Small intestine (tissue), 7 donors: ENCODE results near the gene CUTA. TPM values are rescaled to one million over a fixed set of nuclear protein-coding genes. Genes with fewer than 3 reads are reported as not detected.
"Not testable (repeated sequence)": the region's sequence is repeated elsewhere in the genome, so short reads cannot be mapped to it uniquely, and the experiment has no call there.

ENCODE experiments used
- DNase-seq, 2 donors: peaks; one replicate each; pipeline versions ENCODE4 v3.0.0 to v3.0.0-alpha.2; 2013
- FAIRE-seq: peaks from 2 replicates; lab custom pipeline; 2012; peaks lifted over from hg19 to GRCh38; lab: Jason Lieb, UNC
- H3K27ac ChIP-seq, 3 donors: one replicate each; pipeline ENCODE4 v1.5.1; 2013; ENCODE audit warnings: low read length in 2 of 3, mild to moderate bottlenecking in 2 of 3, control low read depth in 1 of 3, inconsistent platforms in 1 of 3, low read depth in 1 of 3, moderate library complexity in 1 of 3
- H3K27me3 ChIP-seq, 3 donors: one replicate each; pipeline ENCODE4 v1.6.1; 2013; ENCODE audit warnings: low read length in 3 of 3, inconsistent platforms in 1 of 3; ENCODE audit not compliant: control insufficient read depth in 3 of 3, insufficient read depth in 3 of 3
- H3K36me3 ChIP-seq, 3 donors: one replicate each; pipeline ENCODE4 v1.6.1; 2013; ENCODE audit warnings: low read length in 3 of 3, inconsistent platforms in 1 of 3, low read depth in 1 of 3, mild to moderate bottlenecking in 1 of 3, moderate library complexity in 1 of 3; ENCODE audit not compliant: control insufficient read depth in 3 of 3, insufficient read depth in 2 of 3
- H3K4me1 ChIP-seq, 3 donors: one replicate each; pipeline ENCODE4 v1.6.1; 2013; ENCODE audit warnings: low read length in 2 of 3, inconsistent platforms in 1 of 3, low read depth in 1 of 3, mild to moderate bottlenecking in 1 of 3, moderate library complexity in 1 of 3; ENCODE audit not compliant: control insufficient read depth in 3 of 3, insufficient read depth in 2 of 3
- H3K4me3 ChIP-seq, 3 donors: one replicate each; pipeline ENCODE4 v1.5.1; 2013; ENCODE audit warnings: low read length in 3 of 3, control low read depth in 1 of 3, inconsistent platforms in 1 of 3, low read depth in 1 of 3, mild to moderate bottlenecking in 1 of 3, moderate library complexity in 1 of 3
- H3K9me3 ChIP-seq, 2 donors: one replicate each; pipeline ENCODE4 v1.6.1; 2013; ENCODE audit warnings: low read depth in 1 of 2, low read length in 1 of 2; ENCODE audit not compliant: control insufficient read depth in 2 of 2, insufficient read depth in 1 of 2
- WGBS, 3 donors: extraction: QIAGEN DNeasy Blood & Tissue Kit; methylation state at CpG; one replicate each; pipeline ENCODE4 v1.1.7; 2013; 5-methylcytosine and 5-hydroxymethylcytosine counted together
- polyA plus RNA-seq, 4 donors: library from polyadenylated mRNA; stranded (reverse) in 3 of 4; unstranded in 1 of 4; fragments of 200-250 nt in 3 of 4; fragments of 120-200 nt in 1 of 4; gene quantifications; one replicate each; pipeline versions ENCODE4 v1.2.1 to v1.2.3, GENCODE V29; 2013
- donor health status: healthy with polysubstance abuse.
- donor health status: control.
- donor health status: control.
- donor health status: Bipolar disorder and iron deficiency.
- donor health status: healthy.

CUTA gene
- polyA plus RNA-seq, 4 donors: 129 to 255 (median 200) TPM

DNA sequence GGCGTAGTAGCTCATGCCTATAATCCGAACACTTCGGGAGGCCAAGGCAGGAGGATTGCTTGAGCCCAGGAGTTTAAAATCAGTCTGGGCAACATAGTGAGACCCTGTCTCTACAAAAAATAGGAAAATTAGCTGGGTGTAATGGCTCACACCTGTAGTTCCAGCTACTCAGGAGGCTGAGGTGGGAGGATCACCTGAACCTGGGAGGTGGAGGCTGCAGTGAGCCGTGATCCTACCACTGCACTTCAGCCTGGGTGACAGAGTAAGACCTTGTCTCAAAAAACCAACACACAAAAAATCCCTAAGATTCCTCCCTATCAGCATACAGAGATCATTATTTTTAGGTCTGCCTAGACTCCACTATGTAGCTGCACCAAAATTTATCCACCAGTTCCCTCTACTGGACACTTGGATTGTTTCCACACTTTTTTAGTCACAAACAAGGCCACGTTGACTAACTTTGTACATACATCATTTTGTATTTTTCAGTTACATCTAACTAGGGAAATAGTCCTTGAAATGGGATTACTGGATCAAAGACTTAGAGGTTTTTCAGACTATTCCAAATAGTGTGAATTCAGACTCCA lies 10.7 kb downstream of the CUTA start:
- Histone ChIP-seq H3K27ac (no peak overlapping the region), H3K36me3 (peaks cover 0 to 35% (median 0%) of the 10 kb centered on the region in 3 donors), H3K27me3 (no peaks in the 10 kb centered on the region), H3K4me1 (peaks cover 0 to 15% (median 3%) of the 10 kb centered on the region in 3 donors), H3K9me3 (no peaks in the 10 kb centered on the region), H3K4me3 (no peak overlapping the region)
- 81 to 89% (median 85%) methylated on average over 5 of the region's 5 CpGs for WGBS, 3 donors
- DNase-seq (no peak), FAIRE-seq (no peak)

DNA sequence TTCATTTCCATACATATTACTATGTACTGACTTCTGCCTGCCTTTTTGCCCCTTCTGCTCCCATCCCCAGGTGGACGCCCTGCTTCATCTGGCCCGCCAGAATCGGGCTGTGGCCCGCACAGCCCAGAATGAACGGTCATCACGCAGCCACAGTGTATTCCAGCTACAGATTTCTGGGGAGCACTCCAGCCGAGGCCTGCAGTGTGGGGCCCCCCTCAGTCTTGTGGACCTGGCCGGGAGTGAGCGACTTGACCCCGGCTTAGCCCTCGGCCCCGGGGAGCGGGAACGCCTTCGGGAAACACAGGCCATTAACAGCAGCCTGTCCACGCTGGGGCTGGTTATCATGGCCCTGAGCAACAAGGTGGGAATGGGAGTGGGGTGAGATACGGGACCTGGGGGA lies 11.8 kb downstream of the CUTA start:
- no peaks in the 10 kb centered on the region for H3K9me3 ChIP-seq
- H3K4me3 ChIP-seq: no peak overlapping the region
- peaks cover 0 to 32% (median 0%) of the 10 kb centered on the region in 3 donors for H3K36me3 ChIP-seq
- H3K27me3 ChIP-seq: no peaks in the 10 kb centered on the region
- no peak for FAIRE-seq
- no peak for DNase-seq
- WGBS, 3 donors: 95 to 98% (median 97%) methylated on average over 17 of the region's 17 CpGs
- peaks cover 0 to 10% (median 0%) of the 10 kb centered on the region in 3 donors for H3K4me1 ChIP-seq
- H3K27ac ChIP-seq: no peak overlapping the region

DNA sequence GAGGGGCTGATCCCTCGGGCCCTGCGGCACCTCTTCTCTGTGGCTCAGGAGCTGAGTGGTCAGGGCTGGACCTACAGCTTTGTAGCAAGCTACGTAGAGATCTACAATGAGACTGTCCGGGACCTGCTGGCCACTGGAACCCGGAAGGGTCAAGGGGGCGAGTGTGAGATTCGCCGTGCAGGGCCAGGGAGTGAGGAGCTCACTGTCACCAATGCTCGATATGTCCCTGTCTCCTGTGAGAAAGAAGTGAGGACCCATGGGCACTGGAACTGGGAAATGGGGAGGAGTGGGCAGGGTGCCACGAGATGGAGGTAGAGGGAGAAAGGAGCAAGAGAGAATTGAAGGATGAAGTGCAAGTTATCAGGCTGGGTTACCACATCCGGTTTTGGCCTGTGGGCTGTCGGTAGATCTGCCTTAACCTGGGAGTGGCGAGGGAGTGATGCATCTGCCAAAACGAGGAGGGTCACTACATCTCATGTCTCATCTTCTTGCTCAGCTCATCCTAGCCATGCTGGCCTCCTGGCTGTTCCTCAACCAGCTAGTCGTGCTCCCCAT lies 12.4 kb downstream of the CUTA start:
- 90 to 93% (median 91%) methylated on average over 15 of the region's 15 CpGs for WGBS, 3 donors
- Histone ChIP-seq H3K27ac (no peak overlapping the region), H3K27me3 (no peaks in the 10 kb centered on the region), H3K36me3 (peaks cover 0 to 34% (median 0%) of the 10 kb centered on the region in 3 donors), H3K4me3 (no peak overlapping the region), H3K4me1 (peaks cover 0 to 10% (median 0%) of the 10 kb centered on the region in 3 donors), H3K9me3 (no peaks in the 10 kb centered on the region)
- FAIRE-seq (no peak), DNase-seq (no peak)

DNA sequence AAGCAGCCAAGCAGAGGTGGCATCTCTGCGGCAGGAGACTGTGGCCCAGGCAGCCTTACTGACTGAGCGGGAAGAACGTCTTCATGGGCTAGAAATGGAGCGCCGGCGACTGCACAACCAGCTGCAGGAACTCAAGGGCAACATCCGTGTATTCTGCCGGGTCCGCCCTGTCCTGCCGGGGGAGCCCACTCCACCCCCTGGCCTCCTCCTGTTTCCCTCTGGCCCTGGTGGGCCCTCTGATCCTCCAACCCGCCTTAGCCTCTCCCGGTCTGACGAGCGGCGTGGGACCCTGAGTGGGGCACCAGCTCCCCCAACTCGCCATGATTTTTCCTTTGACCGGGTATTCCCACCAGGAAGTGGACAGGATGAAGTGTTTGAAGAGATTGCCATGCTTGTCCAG lies 13.0 kb downstream of the CUTA start:
- peaks cover 0 to 9% (median 0%) of the 10 kb centered on the region in 3 donors for H3K4me1 ChIP-seq
- H3K27me3 ChIP-seq: no peaks in the 10 kb centered on the region
- FAIRE-seq: no peak
- no peak for DNase-seq
- peaks cover 0 to 34% (median 0%) of the 10 kb centered on the region in 3 donors for H3K36me3 ChIP-seq
- H3K9me3 ChIP-seq: no peaks in the 10 kb centered on the region
- H3K4me3 ChIP-seq: no peak overlapping the region
- H3K27ac ChIP-seq: no peak overlapping the region
- 94 to 95% (median 95%) methylated on average over 17 of the region's 17 CpGs for WGBS, 3 donors

DNA sequence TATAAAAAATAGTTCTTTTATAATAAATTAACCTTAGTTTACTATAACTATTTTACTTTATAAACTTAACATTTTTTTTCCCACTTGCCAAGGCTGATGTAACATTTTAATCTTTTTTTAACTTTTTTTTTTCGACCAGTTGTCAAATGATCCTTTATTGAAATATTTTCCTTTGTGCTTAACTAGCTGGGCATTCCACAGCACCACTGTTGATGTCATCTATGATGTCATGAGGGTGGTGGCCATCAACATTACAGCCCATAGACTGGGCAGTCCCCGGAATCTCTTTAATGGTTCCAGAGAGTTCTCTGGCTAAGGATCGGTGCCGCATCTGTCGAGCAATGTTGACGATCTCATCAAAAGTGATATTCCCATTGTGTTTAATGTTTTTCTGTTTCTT lies 18.0 kb downstream of the CUTA start:
- H3K36me3 ChIP-seq: peaks cover 0 to 26% (median 0%) of the 10 kb centered on the region in 3 donors
- H3K27ac ChIP-seq, H3K4me3 ChIP-seq, DNase-seq, H3K9me3 ChIP-seq, H3K4me1 ChIP-seq, H3K27me3 ChIP-seq, FAIRE-seq: not testable (repeated sequence)
- WGBS, 3 donors: 95 to 98% (median 97%) methylated on average over 6 of the region's 6 CpGs

DNA sequence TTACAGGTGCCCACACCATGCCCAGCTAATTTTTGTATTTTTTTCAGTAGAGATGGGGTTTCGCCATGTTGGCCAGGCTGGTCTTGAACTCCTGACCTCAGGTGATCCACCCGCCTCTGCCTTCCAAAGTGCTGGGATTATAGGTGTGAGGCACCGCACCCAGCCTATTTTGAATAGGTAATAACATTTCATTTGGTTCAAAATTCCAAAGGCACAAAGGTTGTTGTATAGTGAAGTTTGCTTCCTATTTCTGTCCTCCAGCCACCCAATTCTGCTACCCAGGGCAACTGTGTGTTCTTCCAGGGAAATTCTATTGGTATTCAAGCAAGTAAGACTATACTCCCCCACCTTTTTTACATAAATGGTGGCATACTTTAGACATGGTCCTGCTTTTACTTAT lies 19.3 kb downstream of the CUTA start:
- peaks cover 0 to 18% (median 0%) of the 10 kb centered on the region in 3 donors for H3K36me3 ChIP-seq
- H3K4me3 ChIP-seq, DNase-seq, FAIRE-seq, H3K27me3 ChIP-seq, H3K9me3 ChIP-seq, H3K27ac ChIP-seq, H3K4me1 ChIP-seq: not testable (repeated sequence)
- 66 to 89% (median 83%) methylated on average over 3 of the region's 3 CpGs for WGBS, 3 donors

DNA sequence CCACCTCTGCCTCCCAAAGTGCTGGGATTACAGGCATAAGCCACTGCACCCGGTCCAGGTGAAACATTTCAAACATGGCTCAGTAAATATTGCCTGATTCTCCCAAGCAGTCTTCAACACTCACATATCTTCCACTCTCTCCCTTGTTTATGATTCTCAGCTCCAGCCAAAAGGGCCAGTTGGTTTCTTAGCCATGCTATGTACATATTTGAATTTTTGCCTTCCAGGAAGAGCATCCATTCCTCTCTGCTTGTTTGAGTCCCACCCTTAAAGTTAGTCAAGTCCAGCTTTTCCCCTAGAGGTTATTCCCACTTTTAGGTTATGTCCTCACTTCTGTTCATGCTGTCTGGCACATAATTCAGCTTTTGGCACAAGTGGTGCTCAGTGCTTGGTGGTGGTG lies 20.4 kb downstream of the CUTA start:
- 80 to 88% (median 82%) methylated on average over 1 of the region's 1 CpG for WGBS, 3 donors
- no peak for DNase-seq
- no peak for FAIRE-seq
- Histone ChIP-seq H3K27me3 (no peaks in the 10 kb centered on the region), H3K4me3 (no peak overlapping the region), H3K4me1 (peaks cover 0 to 6% (median 5%) of the 10 kb centered on the region in 3 donors), H3K27ac (no peak overlapping the region), H3K36me3 (peaks cover 0 to 13% (median 0%) of the 10 kb centered on the region in 3 donors), H3K9me3 (no peaks in the 10 kb centered on the region)

DNA sequence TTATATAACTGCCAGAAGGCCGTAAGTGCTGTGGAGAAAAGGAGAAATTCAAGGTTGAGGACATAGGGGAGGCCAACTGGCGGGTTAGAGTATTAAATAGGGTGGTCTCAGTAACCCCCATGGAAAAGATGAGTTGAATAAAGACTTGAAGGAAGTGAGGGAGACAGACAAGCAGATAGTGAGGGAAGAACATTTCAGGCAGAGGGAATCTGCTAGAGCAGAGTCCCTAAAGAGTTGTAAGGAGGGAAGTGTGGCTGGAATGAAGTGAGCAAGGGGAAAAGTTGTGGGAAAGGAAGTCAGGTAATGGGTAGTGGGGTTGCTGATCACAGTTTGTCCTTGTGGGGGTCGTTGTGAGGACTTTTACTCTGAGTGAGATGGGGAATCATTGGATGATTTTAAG lies 24.9 kb downstream of the CUTA start:
- H3K4me1 ChIP-seq: peaks cover 0 to 15% (median 2%) of the 10 kb centered on the region in 3 donors
- H3K4me3 ChIP-seq: peak overlapping the region in 1 of 3 donors; percentile 74
- H3K27ac ChIP-seq: no peak overlapping the region
- 36 to 52% (median 48%) methylated on average over 3 of the region's 3 CpGs for WGBS, 3 donors
- no peaks in the 10 kb centered on the region for H3K9me3 ChIP-seq
- DNase-seq (no peak), FAIRE-seq (no peak)
- no peaks in the 10 kb centered on the region for H3K27me3 ChIP-seq
- peaks cover 0 to 4% (median 0%) of the 10 kb centered on the region in 3 donors for H3K36me3 ChIP-seq
